GM18861 (cell line): ENCODE measurements around the gene BMERB1.
"Not testable (repeated sequence)": the region's sequence is repeated elsewhere in the genome, so short reads cannot be mapped to it uniquely, and the experiment has no call there.

Source experiments
- ATAC-seq: cut with Tn5 transposase; IDR thresholded peaks from one replicate; pipeline ENCODE4 v1.9.1; 2021; ENCODE audit not compliant: unreplicated experiment

Gene BMERB1

GRCh38 chr16:15548482-15548891, 114.1 kb downstream of the BMERB1 start:
- no peak for ATAC-seq

DNA sequence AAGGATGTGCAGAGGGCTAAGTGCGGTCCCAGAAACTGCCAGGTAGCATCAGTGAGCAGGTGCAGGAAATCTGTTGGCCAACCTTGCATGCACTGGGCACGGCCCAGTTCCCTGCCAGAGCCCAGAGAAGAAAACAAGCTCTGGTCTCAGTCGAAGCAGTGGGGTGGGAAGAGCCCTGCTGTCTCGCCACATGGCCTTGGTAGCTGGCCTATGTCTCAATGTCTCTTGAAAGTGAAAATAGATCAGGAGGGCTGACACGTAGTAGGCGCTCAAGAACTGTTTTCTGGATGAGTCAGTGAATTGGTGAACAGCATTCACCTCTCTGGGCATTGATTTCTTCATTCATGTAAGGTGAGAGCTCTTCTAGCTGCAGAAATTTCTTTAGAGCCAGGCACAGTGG, 118.1 kb downstream of the BMERB1 start:
- ATAC-seq, result no peak

DNA sequence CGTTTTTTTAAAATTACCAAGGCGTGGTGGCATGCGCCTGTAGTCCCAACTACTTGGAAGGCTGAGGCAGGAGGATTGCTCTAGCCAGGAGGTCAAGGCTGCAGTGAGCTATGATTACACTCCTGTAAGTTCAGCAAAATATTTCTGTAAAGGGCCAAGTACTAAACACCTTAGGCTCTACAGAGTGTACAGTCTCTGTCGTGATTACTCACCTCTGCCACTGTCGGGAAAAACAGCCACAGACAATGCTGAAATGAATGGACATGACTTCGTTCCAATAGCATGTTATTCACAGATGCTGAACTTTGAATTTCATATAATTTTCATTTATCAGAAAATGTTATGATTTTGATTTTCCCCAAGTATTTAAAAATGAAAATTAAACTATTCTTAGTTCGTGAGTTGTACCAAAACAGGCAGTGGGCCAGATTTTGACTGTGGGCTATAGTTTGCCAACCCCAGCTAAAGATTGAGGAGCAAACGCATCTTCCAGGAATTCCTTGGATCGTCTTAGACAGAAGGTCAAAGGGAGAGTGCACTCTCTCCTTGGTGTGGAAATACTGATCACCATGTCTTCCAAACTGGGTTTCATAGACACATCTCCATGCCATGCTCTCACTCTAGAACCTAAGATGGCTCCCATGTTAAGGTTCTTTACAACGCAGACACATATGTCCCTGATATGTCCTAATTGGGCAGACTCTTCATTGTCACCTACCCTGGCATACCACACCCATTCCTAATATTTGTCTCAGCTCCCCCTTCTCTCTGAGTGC, 119.1 kb downstream of the BMERB1 start:
- no peak for ATAC-seq

- ATAC-seq, result no peak
These were observed 121.7 kb downstream of the BMERB1 start for GRCh38 chr16:15556130-15556529.

GRCh38 chr16:15557258-15557657, 122.9 kb downstream of the BMERB1 start:
- no peak for ATAC-seq

DNA sequence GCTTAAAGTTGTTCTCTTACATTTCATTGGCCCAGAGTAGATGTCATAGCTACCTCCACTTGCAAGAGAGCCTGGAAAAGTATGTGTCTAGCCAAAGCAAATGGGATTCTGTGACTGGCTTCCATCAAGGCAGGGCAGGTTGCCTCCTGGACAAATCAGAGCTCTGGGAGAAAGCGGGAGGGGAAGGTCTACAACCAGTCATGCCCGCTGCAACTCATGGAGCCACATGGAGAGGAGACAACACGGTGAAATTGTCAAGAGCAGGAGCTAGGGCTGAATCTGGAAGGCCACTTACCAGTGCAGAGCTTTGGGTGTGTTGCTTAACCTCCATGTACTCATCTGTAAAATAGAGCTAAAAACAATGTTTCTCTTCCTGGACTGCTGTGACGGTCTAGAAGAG, 124.8 kb downstream of the BMERB1 start:
- no peak for ATAC-seq

- ATAC-seq, result no peak
These were observed 130.4 kb downstream of the BMERB1 start for GRCh38 chr16:15564604-15565339.

DNA sequence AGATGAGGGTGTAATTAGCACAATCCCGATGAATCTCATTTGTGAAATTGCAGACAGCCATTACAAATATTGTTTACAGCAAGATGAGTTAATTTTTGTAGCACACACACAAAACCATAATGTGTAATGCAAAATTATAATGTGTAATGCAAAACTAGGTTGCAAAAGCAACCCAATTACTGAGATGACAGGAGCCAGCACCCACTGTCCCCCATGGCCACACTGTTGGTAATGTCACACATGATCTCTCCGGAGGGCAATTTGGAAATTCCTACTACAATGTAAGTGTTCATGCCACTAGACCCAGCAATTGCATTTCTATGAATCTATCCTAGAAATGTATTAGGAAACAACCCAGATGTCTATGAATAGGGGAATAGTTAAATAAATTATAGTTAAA, 131.7 kb downstream of the BMERB1 start:
- ATAC-seq, result no peak

- ATAC-seq, result no peak
These were observed 133.4 kb downstream of the BMERB1 start for GRCh38 chr16:15567823-15568222.

- ATAC-seq, result not testable (repeated sequence)
These were observed 136.3 kb downstream of the BMERB1 start for GRCh38 chr16:15570666-15571065.

DNA sequence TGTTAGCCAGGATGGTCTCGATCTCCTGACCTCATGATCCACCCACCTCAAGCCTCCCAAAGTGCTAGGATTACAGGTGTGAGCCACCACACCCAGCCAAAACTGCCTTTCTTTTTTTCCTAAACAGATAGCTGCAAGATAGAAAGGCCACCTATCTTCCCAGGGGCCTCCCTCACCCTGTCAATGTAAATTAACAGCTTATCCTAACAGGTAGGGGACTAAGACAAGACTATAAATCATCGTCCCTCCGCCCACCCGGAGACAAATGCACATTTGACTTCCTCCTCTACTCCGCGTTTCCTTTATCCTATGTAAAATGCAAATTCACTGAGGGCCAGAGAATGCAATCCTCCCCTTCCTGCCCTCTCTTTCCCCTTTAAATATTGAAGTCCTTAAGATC, 137.2 kb downstream of the BMERB1 start:
- ATAC-seq, result no peak

GRCh38 chr16:15572329-15573001, 138.1 kb downstream of the BMERB1 start:
- ATAC-seq, result no peak

- ATAC-seq, result no peak
These were observed 139.0 kb downstream of the BMERB1 start for GRCh38 chr16:15573274-15573895.

DNA sequence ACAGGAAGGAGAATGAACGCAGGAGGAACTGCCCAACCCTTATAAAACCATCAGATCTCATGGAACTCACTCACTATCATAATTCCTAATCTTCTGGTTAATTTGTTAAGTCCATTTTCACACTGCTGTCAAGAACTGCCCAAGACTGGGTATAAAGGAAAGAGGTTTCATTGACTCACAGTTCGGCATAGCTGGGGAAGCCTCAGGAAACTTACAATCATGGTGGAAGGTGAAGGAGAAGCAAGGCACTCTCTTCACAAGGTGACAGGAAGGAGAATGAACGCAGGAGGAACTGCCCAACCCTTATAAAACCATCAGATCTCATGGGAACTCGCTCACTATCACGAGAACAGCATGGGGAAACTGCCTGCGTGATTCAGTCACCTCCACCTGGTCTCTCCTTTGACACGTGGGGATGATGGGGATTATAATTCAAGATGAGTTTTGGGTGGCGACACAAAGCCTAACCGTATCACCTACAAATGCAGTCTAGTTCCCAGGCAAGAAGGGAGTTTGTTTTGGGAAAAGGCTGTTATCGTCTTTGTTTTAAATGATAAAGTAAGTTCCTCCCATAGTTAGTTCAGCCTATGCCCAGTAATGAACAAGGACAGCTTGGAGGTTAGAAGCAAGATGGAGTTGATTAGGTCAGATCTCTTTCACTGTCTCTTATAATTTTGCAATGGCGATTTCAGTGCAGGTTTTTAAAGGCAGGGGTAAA, 139.7 kb downstream of the BMERB1 start:
- ATAC-seq, result not testable (repeated sequence)

GRCh38 chr16:15574614-15574948, 140.2 kb downstream of the BMERB1 start:
- ATAC-seq, result no peak

GRCh38 chr16:15575293-15576049, 141.1 kb downstream of the BMERB1 start:
- no peak for ATAC-seq

- ATAC-seq, result no peak
These were observed 142.9 kb downstream of the BMERB1 start for GRCh38 chr16:15576960-15577958.

- ATAC-seq, result no peak
These were observed 144.4 kb downstream of the BMERB1 start for GRCh38 chr16:15578824-15579223.
